HEK293 (cell line): ENCODE data around the gene SELENOI.

ENCODE experiments used
- ZNF112 ChIP-seq: fragments of 450-650 bp; formaldehyde crosslinking; IDR thresholded peaks from 2 replicates; pipeline ENCODE4 v1.5.0; 2017; ENCODE audit warnings: missing biosample characterization, missing genetic modification characterization
- TF ChIP-seq, protein P1 (sequence below): fragments of 450-650 bp; formaldehyde crosslinking; IDR thresholded peaks from 2 replicates; pipeline ENCODE4 v1.5.1; 2016; ENCODE audit warnings: missing biosample characterization, missing genetic modification characterization
- TF ChIP-seq, protein P2 (sequence below): fragments of 450-650 bp; formaldehyde crosslinking; IDR thresholded peaks from 2 replicates; pipeline ENCODE4 v1.5.1; 2016; ENCODE audit warnings: missing biosample characterization, missing genetic modification characterization

DNA sequence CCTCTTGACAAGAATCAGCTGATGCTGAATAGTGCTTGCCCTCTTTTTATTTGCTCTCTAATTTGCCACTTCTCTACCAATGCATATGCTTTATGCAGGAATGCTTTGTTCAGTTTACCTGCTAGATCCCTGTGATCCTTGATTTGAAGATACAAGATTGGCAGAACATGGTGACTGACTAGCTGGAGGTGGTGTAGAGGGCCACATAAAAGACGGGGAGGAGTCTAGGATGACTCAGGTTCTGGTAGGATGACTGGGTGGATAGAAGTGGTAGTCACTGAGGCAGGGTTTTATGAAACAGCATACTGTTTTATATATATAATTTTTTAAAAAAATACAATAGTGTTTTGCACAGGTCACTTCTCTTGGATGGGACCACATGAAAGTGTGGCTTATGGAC lies 6.9 kb downstream of the SELENOI start:
- TF ChIP-seq, protein P1, sequence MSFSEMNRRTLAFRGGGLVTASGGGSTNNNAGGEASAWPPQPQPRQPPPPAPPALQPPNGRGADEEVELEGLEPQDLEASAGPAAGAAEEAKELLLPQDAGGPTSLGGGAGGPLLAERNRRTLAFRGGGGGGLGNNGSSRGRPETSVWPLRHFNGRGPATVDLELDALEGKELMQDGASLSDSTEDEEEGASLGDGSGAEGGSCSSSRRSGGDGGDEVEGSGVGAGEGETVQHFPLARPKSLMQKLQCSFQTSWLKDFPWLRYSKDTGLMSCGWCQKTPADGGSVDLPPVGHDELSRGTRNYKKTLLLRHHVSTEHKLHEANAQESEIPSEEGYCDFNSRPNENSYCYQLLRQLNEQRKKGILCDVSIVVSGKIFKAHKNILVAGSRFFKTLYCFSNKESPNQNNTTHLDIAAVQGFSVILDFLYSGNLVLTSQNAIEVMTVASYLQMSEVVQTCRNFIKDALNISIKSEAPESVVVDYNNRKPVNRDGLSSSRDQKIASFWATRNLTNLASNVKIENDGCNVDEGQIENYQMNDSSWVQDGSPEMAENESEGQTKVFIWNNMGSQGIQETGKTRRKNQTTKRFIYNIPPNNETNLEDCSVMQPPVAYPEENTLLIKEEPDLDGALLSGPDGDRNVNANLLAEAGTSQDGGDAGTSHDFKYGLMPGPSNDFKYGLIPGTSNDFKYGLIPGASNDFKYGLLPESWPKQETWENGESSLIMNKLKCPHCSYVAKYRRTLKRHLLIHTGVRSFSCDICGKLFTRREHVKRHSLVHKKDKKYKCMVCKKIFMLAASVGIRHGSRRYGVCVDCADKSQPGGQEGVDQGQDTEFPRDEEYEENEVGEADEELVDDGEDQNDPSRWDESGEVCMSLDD (tag by site-specific recombination), result no peak
- TF ChIP-seq ZNF112 (tag by site-specific recombination), result no peak
- TF ChIP-seq, protein P2, sequence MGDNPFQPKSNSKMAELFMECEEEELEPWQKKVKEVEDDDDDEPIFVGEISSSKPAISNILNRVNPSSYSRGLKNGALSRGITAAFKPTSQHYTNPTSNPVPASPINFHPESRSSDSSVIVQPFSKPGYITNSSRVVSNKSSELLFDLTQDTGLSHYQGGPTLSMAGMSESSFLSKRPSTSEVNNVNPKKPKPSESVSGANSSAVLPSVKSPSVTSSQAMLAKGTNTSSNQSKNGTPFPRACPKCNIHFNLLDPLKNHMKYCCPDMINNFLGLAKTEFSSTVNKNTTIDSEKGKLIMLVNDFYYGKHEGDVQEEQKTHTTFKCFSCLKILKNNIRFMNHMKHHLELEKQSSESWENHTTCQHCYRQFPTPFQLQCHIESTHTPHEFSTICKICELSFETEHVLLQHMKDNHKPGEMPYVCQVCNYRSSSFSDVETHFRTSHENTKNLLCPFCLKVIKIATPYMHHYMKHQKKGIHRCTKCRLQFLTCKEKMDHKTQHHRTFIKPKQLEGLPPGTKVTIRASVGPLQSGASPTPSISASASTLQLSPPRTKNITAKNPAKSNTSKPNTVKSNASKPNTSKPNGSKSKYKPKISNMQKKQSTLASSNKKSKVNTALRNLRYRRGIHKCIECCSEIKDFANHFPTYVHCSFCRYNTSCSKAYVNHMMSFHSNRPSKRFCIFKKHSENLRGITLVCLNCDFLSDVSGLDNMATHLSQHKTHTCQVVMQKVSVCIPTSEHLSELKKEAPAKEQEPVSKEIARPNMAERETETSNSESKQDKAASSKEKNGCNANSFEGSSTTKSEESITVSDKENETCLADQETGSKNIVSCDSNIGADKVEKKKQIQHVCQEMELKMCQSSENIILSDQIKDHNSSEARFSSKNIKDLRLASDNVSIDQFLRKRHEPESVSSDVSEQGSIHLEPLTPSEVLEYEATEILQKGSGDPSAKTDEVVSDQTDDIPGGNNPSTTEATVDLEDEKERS (tag by site-specific recombination), result no peak
